ENCODE results near the gene ILKAP. TPM values are rescaled to one million over a fixed set of nuclear protein-coding genes. Genes with fewer than 3 reads are reported as not detected.

The ILKAP gene
- total and polyA plus RNA-seq, 2 donors (not counting 1 experiment from before 2014, with no cell fraction given) = 82.5 to 98.6 TPM

- Histone ChIP-seq H3K9ac (ENCODE audit: low read length) (no peak overlapping the region), H3K4me2 (replicated peaks; ENCODE audit: low read depth, low read length, poor library complexity, severe bottlenecking) (no peak overlapping the region), H3K4me1 (ENCODE audit: control insufficient read depth in 2 of 2, insufficient read depth in 2 of 2, low read length in 2 of 2) (peaks cover 0 to 5% of the 10 kb centered on the region in 2 donors), H3K4me3 (ENCODE audit: control extremely low read depth in 1 of 5, extremely low read depth in 1 of 5, insufficient read depth in 1 of 5, low read depth in 2 of 5, low read length in 4 of 5) (no peak overlapping the region), H3K27me3 (replicated peaks in 1 of 4; ENCODE audit: control extremely low read depth in 1 of 4, control insufficient read depth in 3 of 4, insufficient read depth in 4 of 4, low read length in 3 of 4) (no peaks in the 10 kb centered on the region), H3K27ac (ENCODE audit: low read length in 2 of 2) (no peak overlapping the region), H3K9me3 (ENCODE audit: control extremely low read depth in 1 of 3, control insufficient read depth in 2 of 3, insufficient read depth in 1 of 3, low read length in 2 of 3) (no peaks in the 10 kb centered on the region), H3K79me2 (ENCODE audit: control insufficient read depth, insufficient read depth, low read length) (no peaks in the 10 kb centered on the region), H2AFZ (ENCODE audit: insufficient read depth, low read depth, low read length, poor library complexity, severe bottlenecking) (no peak overlapping the region), H3K36me3 (replicated peaks in 1 of 2; ENCODE audit: control extremely low read depth in 1 of 2, control insufficient read depth in 1 of 2, extremely low read depth in 1 of 2, insufficient read depth in 2 of 2, low read length in 1 of 2) (no peaks in the 10 kb centered on the region), H4K20me1 (ENCODE audit: control insufficient read depth, insufficient read depth, low read length, poor library complexity, severe bottlenecking) (no peaks in the 10 kb centered on the region)
- no peaks in the 10 kb centered on the region for H3K4me1 Mint-ChIP-seq
- TF ChIP-seq, protein P1, sequence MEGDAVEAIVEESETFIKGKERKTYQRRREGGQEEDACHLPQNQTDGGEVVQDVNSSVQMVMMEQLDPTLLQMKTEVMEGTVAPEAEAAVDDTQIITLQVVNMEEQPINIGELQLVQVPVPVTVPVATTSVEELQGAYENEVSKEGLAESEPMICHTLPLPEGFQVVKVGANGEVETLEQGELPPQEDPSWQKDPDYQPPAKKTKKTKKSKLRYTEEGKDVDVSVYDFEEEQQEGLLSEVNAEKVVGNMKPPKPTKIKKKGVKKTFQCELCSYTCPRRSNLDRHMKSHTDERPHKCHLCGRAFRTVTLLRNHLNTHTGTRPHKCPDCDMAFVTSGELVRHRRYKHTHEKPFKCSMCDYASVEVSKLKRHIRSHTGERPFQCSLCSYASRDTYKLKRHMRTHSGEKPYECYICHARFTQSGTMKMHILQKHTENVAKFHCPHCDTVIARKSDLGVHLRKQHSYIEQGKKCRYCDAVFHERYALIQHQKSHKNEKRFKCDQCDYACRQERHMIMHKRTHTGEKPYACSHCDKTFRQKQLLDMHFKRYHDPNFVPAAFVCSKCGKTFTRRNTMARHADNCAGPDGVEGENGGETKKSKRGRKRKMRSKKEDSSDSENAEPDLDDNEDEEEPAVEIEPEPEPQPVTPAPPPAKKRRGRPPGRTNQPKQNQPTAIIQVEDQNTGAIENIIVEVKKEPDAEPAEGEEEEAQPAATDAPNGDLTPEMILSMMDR (IDR thresholded peaks at IDR 0.05) = no peak
- TF ChIP-seq EZH2 (IDR thresholded peaks at IDR 0.05; ENCODE audit: borderline replicate concordance, insufficient read depth, low read depth, low read length, poor library complexity, severe bottlenecking) = no peak
- ChIA-PET POLR2A (no interaction called here), CTCF (no interaction called here)
- no peaks in the 10 kb centered on the region for H3K9me3 Mint-ChIP-seq (ENCODE audit: insufficient read depth)
- no peak overlapping the region for H3K4me3 Mint-ChIP-seq
- DNase-seq (no peak), ATAC-seq (ENCODE audit: low read depth) (no peak)
- no peak overlapping the region for H3K27ac Mint-ChIP-seq
- 93% methylated on average over 28 of the region's 28 CpGs for WGBS (ENCODE audit: insufficient coverage)
- intact Hi-C loops (cut with micrococcal nuclease) = no loop called here
- H3K27me3 Mint-ChIP-seq = no peaks in the 10 kb centered on the region
Measured at GRCh38 chr2:238130111-238130695, 73.3 kb downstream of the ILKAP start.

DNA sequence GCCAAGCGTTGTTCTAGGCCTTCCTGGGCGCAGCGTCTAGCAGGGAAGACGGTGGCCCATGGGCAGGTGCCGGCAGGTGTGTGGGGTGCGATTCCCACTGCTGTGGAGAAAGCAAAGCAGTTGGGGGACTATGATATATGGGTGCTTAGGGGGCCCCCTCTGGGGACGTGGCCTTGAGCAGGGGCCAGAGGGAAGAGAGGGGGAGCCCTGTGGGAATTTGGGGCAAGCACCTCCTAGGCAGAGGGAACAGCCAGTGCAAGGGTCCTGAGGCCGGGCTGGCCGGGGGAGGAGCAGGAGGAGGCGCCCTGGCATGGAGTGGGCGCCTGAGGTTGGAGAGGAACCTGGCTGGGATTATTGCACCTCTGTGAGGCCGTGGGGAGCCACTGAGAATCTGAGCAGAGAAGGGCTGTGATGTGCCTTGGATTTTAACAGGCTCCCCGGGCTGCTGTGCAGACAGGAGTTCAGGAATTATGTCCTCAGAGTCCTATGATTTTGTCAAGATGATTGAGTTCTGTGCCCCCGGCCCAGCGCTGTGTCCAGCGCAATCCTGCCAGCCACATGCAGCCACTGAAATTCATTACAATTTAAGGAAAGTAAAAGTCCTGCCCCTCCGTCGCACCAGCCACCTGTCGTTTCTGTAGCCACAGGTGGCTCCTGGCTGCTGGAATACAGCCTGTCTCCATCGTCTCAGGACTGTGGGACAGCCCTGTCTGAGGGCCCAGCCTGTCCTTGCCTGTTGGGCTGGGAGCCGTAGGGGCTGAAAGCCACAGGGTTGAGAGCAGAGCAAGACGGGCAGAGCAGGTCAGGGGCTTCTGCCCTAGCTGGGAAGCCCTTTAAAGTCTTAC lies 74.1 kb downstream of the ILKAP start:
- ChIA-PET CTCF (no interaction called here), POLR2A (no interaction called here)
- Histone ChIP-seq H3K79me2 (ENCODE audit: control insufficient read depth, insufficient read depth, low read length) (no peaks in the 10 kb centered on the region), H3K9ac (ENCODE audit: low read length) (no peak overlapping the region), H3K9me3 (ENCODE audit: control extremely low read depth in 1 of 3, control insufficient read depth in 2 of 3, insufficient read depth in 1 of 3, low read length in 2 of 3) (peaks cover 0 to 5% (median 0%) of the 10 kb centered on the region in 3 donors), H4K20me1 (ENCODE audit: control insufficient read depth, insufficient read depth, low read length, poor library complexity, severe bottlenecking) (no peaks in the 10 kb centered on the region), H3K36me3 (replicated peaks in 1 of 2; ENCODE audit: control extremely low read depth in 1 of 2, control insufficient read depth in 1 of 2, extremely low read depth in 1 of 2, insufficient read depth in 2 of 2, low read length in 1 of 2) (no peaks in the 10 kb centered on the region), H3K4me3 (ENCODE audit: control extremely low read depth in 1 of 5, extremely low read depth in 1 of 5, insufficient read depth in 1 of 5, low read depth in 2 of 5, low read length in 4 of 5) (no peak overlapping the region), H3K4me2 (replicated peaks; ENCODE audit: low read depth, low read length, poor library complexity, severe bottlenecking) (no peak overlapping the region), H3K27me3 (replicated peaks in 1 of 4; ENCODE audit: control extremely low read depth in 1 of 4, control insufficient read depth in 3 of 4, insufficient read depth in 4 of 4, low read length in 3 of 4) (no peaks in the 10 kb centered on the region), H3K4me1 (ENCODE audit: control insufficient read depth in 2 of 2, insufficient read depth in 2 of 2, low read length in 2 of 2) (peaks cover 0 to 5% of the 10 kb centered on the region in 2 donors), H2AFZ (ENCODE audit: insufficient read depth, low read depth, low read length, poor library complexity, severe bottlenecking) (no peak overlapping the region), H3K27ac (ENCODE audit: low read length in 2 of 2) (no peak overlapping the region)
- no peak overlapping the region for H3K27ac Mint-ChIP-seq
- H3K27me3 Mint-ChIP-seq = no peaks in the 10 kb centered on the region
- DNase-seq = no peak
- WGBS (ENCODE audit: insufficient coverage) = 93% methylated on average over 22 of the region's 22 CpGs
- H3K4me1 Mint-ChIP-seq = no peaks in the 10 kb centered on the region
- no peaks in the 10 kb centered on the region for H3K9me3 Mint-ChIP-seq (ENCODE audit: insufficient read depth)
- TF ChIP-seq, protein P1 (IDR thresholded peaks at IDR 0.05) = no peak
- no peak for TF ChIP-seq EZH2 (IDR thresholded peaks at IDR 0.05; ENCODE audit: borderline replicate concordance, insufficient read depth, low read depth, low read length, poor library complexity, severe bottlenecking)
- H3K4me3 Mint-ChIP-seq = no peak overlapping the region
- intact Hi-C loops (cut with micrococcal nuclease) = no loop called here
- no peak for ATAC-seq (ENCODE audit: low read depth)
